ENCODE results near the gene KIF1A.

DNA sequence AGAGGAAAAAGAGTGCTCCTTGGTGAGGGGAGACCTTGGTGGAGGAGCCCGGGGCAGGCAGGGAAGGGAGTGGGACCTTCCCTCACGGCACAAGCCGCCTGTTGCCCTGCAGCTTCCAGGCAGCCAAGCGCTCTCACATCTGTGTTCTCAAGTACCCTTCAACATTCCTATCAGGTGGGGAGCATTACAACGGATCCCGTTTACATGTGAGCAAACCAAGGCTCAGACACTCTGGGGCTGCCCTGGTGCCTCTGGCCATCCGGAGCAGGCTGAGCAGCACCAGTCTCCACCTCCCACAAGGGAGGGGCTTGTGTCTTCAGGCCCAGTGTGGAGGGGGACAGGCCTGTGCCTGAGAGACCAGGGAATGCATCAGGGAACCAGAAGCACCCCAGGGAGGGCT is 70.5 kb downstream of the KIF1A start:
- TF ChIP-seq EZH2phosphoT487 (IDR thresholded peaks at IDR 0.05; ENCODE audit: borderline replicate concordance), result no peak
- TF ChIP-seq, protein P1, sequence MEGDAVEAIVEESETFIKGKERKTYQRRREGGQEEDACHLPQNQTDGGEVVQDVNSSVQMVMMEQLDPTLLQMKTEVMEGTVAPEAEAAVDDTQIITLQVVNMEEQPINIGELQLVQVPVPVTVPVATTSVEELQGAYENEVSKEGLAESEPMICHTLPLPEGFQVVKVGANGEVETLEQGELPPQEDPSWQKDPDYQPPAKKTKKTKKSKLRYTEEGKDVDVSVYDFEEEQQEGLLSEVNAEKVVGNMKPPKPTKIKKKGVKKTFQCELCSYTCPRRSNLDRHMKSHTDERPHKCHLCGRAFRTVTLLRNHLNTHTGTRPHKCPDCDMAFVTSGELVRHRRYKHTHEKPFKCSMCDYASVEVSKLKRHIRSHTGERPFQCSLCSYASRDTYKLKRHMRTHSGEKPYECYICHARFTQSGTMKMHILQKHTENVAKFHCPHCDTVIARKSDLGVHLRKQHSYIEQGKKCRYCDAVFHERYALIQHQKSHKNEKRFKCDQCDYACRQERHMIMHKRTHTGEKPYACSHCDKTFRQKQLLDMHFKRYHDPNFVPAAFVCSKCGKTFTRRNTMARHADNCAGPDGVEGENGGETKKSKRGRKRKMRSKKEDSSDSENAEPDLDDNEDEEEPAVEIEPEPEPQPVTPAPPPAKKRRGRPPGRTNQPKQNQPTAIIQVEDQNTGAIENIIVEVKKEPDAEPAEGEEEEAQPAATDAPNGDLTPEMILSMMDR (conservative IDR thresholded peaks at IDR 0.05; ENCODE audit: low read length), result no peak
